Measurements from ENCODE around the gene PTF1A.

DNA sequence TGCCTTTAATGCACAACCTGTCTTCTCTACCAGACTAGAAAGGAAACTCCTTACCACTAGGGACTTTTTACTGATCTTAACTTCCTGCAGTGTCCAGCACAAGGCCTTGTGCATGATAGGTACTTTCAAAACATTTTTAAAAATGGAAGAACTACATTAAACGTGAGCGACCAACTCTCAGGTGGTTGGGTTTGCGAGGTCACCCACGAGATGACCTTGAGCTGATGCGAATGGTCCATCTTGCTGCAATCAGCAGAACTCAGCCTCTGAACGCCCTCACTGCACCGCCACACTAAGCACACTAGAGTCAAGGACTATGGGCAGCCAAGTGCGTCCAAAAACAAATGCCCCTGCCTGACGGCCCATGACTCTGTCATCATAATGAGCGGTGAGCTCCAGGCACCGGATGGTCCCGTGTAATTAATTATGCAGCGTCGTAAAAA, 34.9 kb upstream of the PTF1A start:
- TF ChIP-seq POLR2A (conservative IDR thresholded peaks at IDR 0.05) (no peak), GATA2 (CRISPR knock-in tag; IDR thresholded peaks at IDR 0.05) (no peak), TCF7L2 (IDR thresholded peaks at IDR 0.05; ENCODE audit: low read depth, low read length) (no peak), TAF1 (IDR thresholded peaks at IDR 0.05; ENCODE audit: control insufficient read depth, extremely low read depth, insufficient read depth, low read length, severe bottlenecking) (no peak), GTF2A2 (tag; IDR thresholded peaks at IDR 0.05) (no peak), ZNF324 (CRISPR knock-in tag; IDR thresholded peaks at IDR 0.05) (no peak), MAFF (IDR thresholded peaks at IDR 0.05; ENCODE audit: low read length) (no peak)
- TF ChIP-seq, protein P1, sequence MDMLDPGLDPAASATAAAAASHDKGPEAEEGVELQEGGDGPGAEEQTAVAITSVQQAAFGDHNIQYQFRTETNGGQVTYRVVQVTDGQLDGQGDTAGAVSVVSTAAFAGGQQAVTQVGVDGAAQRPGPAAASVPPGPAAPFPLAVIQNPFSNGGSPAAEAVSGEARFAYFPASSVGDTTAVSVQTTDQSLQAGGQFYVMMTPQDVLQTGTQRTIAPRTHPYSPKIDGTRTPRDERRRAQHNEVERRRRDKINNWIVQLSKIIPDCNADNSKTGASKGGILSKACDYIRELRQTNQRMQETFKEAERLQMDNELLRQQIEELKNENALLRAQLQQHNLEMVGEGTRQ (CRISPR knock-in tag; IDR thresholded peaks at IDR 0.05) = no peak
- TF ChIP-seq, protein P2, sequence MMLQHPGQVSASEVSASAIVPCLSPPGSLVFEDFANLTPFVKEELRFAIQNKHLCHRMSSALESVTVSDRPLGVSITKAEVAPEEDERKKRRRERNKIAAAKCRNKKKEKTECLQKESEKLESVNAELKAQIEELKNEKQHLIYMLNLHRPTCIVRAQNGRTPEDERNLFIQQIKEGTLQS (IDR thresholded peaks at IDR 0.05) = no peak
- TF ChIP-seq, protein P2 (CRISPR knock-in tag; conservative IDR thresholded peaks at IDR 0.05) = no peak
- TF ChIP-seq, protein P3, sequence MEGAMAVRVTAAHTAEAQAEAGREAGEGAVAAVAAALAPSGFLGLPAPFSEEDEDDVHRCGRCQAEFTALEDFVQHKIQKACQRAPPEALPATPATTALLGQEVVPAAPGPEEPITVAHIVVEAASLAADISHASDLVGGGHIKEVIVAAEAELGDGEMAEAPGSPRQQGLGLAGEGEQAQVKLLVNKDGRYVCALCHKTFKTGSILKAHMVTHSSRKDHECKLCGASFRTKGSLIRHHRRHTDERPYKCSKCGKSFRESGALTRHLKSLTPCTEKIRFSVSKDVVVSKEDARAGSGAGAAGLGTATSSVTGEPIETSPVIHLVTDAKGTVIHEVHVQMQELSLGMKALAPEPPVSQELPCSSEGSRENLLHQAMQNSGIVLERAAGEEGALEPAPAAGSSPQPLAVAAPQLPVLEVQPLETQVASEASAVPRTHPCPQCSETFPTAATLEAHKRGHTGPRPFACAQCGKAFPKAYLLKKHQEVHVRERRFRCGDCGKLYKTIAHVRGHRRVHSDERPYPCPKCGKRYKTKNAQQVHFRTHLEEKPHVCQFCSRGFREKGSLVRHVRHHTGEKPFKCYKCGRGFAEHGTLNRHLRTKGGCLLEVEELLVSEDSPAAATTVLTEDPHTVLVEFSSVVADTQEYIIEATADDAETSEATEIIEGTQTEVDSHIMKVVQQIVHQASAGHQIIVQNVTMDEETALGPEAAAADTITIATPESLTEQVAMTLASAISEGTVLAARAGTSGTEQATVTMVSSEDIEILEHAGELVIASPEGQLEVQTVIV (CRISPR knock-in tag; IDR thresholded peaks at IDR 0.05; ENCODE audit: borderline replicate concordance) = no peak
- TF ChIP-seq, protein P4, sequence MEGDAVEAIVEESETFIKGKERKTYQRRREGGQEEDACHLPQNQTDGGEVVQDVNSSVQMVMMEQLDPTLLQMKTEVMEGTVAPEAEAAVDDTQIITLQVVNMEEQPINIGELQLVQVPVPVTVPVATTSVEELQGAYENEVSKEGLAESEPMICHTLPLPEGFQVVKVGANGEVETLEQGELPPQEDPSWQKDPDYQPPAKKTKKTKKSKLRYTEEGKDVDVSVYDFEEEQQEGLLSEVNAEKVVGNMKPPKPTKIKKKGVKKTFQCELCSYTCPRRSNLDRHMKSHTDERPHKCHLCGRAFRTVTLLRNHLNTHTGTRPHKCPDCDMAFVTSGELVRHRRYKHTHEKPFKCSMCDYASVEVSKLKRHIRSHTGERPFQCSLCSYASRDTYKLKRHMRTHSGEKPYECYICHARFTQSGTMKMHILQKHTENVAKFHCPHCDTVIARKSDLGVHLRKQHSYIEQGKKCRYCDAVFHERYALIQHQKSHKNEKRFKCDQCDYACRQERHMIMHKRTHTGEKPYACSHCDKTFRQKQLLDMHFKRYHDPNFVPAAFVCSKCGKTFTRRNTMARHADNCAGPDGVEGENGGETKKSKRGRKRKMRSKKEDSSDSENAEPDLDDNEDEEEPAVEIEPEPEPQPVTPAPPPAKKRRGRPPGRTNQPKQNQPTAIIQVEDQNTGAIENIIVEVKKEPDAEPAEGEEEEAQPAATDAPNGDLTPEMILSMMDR (IDR thresholded peaks at IDR 0.05 in 2 of 3, conservative IDR thresholded peaks at IDR 0.05 in 1 of 3; ENCODE audit: insufficient read depth in 2 of 3, low read depth in 1 of 3, low read length in 3 of 3) = no peak
